Measurements from ENCODE around the gene ZNF646.

GRCh38 chr16:31036691-31037090 is 37.5 kb upstream of the ZNF646 start:
- TF ChIP-seq, protein P1, sequence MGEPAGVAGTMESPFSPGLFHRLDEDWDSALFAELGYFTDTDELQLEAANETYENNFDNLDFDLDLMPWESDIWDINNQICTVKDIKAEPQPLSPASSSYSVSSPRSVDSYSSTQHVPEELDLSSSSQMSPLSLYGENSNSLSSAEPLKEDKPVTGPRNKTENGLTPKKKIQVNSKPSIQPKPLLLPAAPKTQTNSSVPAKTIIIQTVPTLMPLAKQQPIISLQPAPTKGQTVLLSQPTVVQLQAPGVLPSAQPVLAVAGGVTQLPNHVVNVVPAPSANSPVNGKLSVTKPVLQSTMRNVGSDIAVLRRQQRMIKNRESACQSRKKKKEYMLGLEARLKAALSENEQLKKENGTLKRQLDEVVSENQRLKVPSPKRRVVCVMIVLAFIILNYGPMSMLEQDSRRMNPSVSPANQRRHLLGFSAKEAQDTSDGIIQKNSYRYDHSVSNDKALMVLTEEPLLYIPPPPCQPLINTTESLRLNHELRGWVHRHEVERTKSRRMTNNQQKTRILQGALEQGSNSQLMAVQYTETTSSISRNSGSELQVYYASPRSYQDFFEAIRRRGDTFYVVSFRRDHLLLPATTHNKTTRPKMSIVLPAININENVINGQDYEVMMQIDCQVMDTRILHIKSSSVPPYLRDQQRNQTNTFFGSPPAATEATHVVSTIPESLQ (CRISPR knock-in tag; conservative IDR thresholded peaks at IDR 0.05) = no peak
- TF ChIP-seq, protein P2, sequence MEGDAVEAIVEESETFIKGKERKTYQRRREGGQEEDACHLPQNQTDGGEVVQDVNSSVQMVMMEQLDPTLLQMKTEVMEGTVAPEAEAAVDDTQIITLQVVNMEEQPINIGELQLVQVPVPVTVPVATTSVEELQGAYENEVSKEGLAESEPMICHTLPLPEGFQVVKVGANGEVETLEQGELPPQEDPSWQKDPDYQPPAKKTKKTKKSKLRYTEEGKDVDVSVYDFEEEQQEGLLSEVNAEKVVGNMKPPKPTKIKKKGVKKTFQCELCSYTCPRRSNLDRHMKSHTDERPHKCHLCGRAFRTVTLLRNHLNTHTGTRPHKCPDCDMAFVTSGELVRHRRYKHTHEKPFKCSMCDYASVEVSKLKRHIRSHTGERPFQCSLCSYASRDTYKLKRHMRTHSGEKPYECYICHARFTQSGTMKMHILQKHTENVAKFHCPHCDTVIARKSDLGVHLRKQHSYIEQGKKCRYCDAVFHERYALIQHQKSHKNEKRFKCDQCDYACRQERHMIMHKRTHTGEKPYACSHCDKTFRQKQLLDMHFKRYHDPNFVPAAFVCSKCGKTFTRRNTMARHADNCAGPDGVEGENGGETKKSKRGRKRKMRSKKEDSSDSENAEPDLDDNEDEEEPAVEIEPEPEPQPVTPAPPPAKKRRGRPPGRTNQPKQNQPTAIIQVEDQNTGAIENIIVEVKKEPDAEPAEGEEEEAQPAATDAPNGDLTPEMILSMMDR (CRISPR knock-in tag; IDR thresholded peaks at IDR 0.05) = no peak
- TF ChIP-seq SSRP1 (CRISPR knock-in tag; IDR thresholded peaks at IDR 0.05) (no peak), RFX5 (IDR thresholded peaks at IDR 0.05; ENCODE audit: low read depth, low read length) (no peak), ZBTB20 (CRISPR knock-in tag; IDR thresholded peaks at IDR 0.05; ENCODE audit: borderline replicate concordance, low read depth) (no peak), SPEN (CRISPR knock-in tag; IDR thresholded peaks at IDR 0.05; ENCODE audit: low read depth) (no peak)
- TF ChIP-seq, protein P3, sequence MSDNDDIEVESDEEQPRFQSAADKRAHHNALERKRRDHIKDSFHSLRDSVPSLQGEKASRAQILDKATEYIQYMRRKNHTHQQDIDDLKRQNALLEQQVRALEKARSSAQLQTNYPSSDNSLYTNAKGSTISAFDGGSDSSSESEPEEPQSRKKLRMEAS (IDR thresholded peaks at IDR 0.05) = no peak
